Mesothelial cell of epicardium (in vitro differentiated cells): ENCODE measurements around the gene KRTAP12-4. TPM values are rescaled to one million over a fixed set of nuclear protein-coding genes. Genes with fewer than 3 reads are reported as not detected.
"Not testable (repeated sequence)": the region's sequence is repeated elsewhere in the genome, so short reads cannot be mapped to it uniquely, and the experiment has no call there.

Experiments used
- DNase-seq, 2 experiments: peaks; one replicate each; pipeline ENCODE4 v3.0.0; 2021; ENCODE audit warnings: low spot score in 2 of 2; ENCODE audit not compliant: unreplicated experiment in 2 of 2
- H3K27ac Mint-ChIP-seq: 2 replicates; pipeline ENCODE4 v1.8.0; 2021; ENCODE audit warnings: mixed read lengths
- H3K27me3 Mint-ChIP-seq: 2 replicates; pipeline ENCODE4 v1.8.0; 2021; ENCODE audit warnings: low read depth, mixed read lengths
- H3K36me3 Mint-ChIP-seq: 2 replicates; pipeline ENCODE4 v1.8.0; 2021; ENCODE audit warnings: mixed read lengths
- H3K4me1 Mint-ChIP-seq: 2 replicates; pipeline ENCODE4 v1.8.0; 2021; ENCODE audit warnings: mixed read lengths
- H3K4me3 Mint-ChIP-seq: 2 replicates; pipeline ENCODE4 v1.8.0; 2021; ENCODE audit warnings: mild to moderate bottlenecking, moderate library complexity, mixed read lengths
- H3K9me3 Mint-ChIP-seq: 2 replicates; pipeline ENCODE4 v1.8.0; 2021; ENCODE audit warnings: mixed read lengths
- CTCF ChIP-seq: fragments of 200-600 bp; sonication (generic); IDR thresholded peaks from one replicate; pipeline ENCODE4 v1.5.0; 2021; ENCODE audit warnings: antibody characterized with exemption; ENCODE audit not compliant: unreplicated experiment
- total RNA-seq: library from RNA; stranded (reverse); gene quantifications from 3 replicates; pipeline ENCODE4 v1.2.1, GENCODE V29; 2021

KRTAP12-4 gene
- total RNA-seq, 1 donor from 2014 or later: not detected

- H3K27ac Mint-ChIP-seq: no peak overlapping the region
- no peaks in the 10 kb centered on the region for H3K36me3 Mint-ChIP-seq
- H3K27me3 Mint-ChIP-seq: no peaks in the 10 kb centered on the region
- H3K4me1 Mint-ChIP-seq: no peaks in the 10 kb centered on the region
- TF ChIP-seq CTCF: no peak
- DNase-seq: no peak
- peaks cover 41% of the 10 kb centered on the region for H3K9me3 Mint-ChIP-seq
- H3K4me3 Mint-ChIP-seq: no peak overlapping the region
These were observed 24.0 kb downstream of the KRTAP12-4 start for GRCh38 chr21:44630440-44630839.

- DNase-seq: no peak
- H3K4me1 Mint-ChIP-seq: no peaks in the 10 kb centered on the region
- peaks cover 45% of the 10 kb centered on the region for H3K9me3 Mint-ChIP-seq
- no peak overlapping the region for H3K27ac Mint-ChIP-seq
- TF ChIP-seq CTCF: no peak
- no peaks in the 10 kb centered on the region for H3K36me3 Mint-ChIP-seq
- no peaks in the 10 kb centered on the region for H3K27me3 Mint-ChIP-seq
- no peak overlapping the region for H3K4me3 Mint-ChIP-seq
These were observed 25.6 kb downstream of the KRTAP12-4 start for GRCh38 chr21:44628707-44629391.

GRCh38 chr21:44627831-44628233 lies 26.6 kb downstream of the KRTAP12-4 start:
- not testable (repeated sequence) for H3K4me3 Mint-ChIP-seq, H3K27ac Mint-ChIP-seq, H3K4me1 Mint-ChIP-seq, H3K27me3 Mint-ChIP-seq, DNase-seq, H3K36me3 Mint-ChIP-seq
- peaks cover 45% of the 10 kb centered on the region for H3K9me3 Mint-ChIP-seq

- H3K4me3 Mint-ChIP-seq, H3K4me1 Mint-ChIP-seq, H3K27me3 Mint-ChIP-seq, H3K27ac Mint-ChIP-seq, DNase-seq, H3K36me3 Mint-ChIP-seq: not testable (repeated sequence)
- peaks cover 50% of the 10 kb centered on the region for H3K9me3 Mint-ChIP-seq
These were observed 27.2 kb downstream of the KRTAP12-4 start for GRCh38 chr21:44627181-44627822.

- no peak within 1 kb of the TSS for H3K27ac Mint-ChIP-seq
- TF ChIP-seq CTCF: no peak
- no peak within 1 kb of the TSS for H3K4me3 Mint-ChIP-seq
- H3K9me3 Mint-ChIP-seq: peaks cover 47% of the 10 kb centered on the region
- H3K4me1 Mint-ChIP-seq: no peaks in the 10 kb centered on the region
- H3K27me3 Mint-ChIP-seq: no peaks in the 10 kb centered on the region
- H3K36me3 Mint-ChIP-seq: no peaks in the 10 kb centered on the region
- no peak for DNase-seq
These were observed 27.8 kb downstream of the KRTAP12-4 start, which contains the start of gene KRTAP10-9 for GRCh38 chr21:44626673-44627143. Gene KRTAP10-9, plus strand, starts transcription at chr21:44627093. Its CDS starts 79 bp downstream, at chr21:44627172.

GRCh38 chr21:44626262-44626661 lies 28.2 kb downstream of the KRTAP12-4 start:
- TF ChIP-seq CTCF: no peak

More at GRCh38 chr21:44626262-44626661, 28.2 kb downstream of the KRTAP12-4 start:
- DNase-seq: no peak
- Mint-ChIP-seq H3K27ac (no peak overlapping the region), H3K27me3 (no peaks in the 10 kb centered on the region), H3K4me3 (no peak overlapping the region), H3K4me1 (no peaks in the 10 kb centered on the region), H3K9me3 (peaks cover 43% of the 10 kb centered on the region), H3K36me3 (no peaks in the 10 kb centered on the region)
